CD14-positive monocyte (primary cell): ENCODE data around the gene PPP1R8. TPM values are rescaled to one million over a fixed set of nuclear protein-coding genes. Genes with fewer than 3 reads are reported as not detected.
A peak's percentile ranks its signal among the peaks of the same experiment; 100 is the strongest.

Source experiments
- DNase-seq, 3 donors: peaks; one replicate each; pipeline ENCODE4 v3.0.0-alpha.2; 2011 to 2022
- H2AFZ ChIP-seq: 2 replicates; pipeline ENCODE4 v1.6.0; 2012; ENCODE audit warnings: mild to moderate bottlenecking, low read depth, low read length, inconsistent platforms; ENCODE audit not compliant: insufficient read depth, poor library complexity, severe bottlenecking
- H3K27ac ChIP-seq, 2 donors: 1 replicate in 1 of 2; 2 replicates in 1 of 2; pipeline ENCODE4 v1.5.1; 2012 to 2013; ENCODE audit warnings: low read length in 2 of 2, control low read depth in 1 of 2, inconsistent platforms in 1 of 2, low read depth in 1 of 2, mild to moderate bottlenecking in 1 of 2
- H3K27me3 ChIP-seq, 2 donors: one replicate each; pipeline versions ENCODE4 v1.6.0 to v1.6.1; 2011 to 2013; ENCODE audit warnings: low read length in 2 of 2; ENCODE audit not compliant: control insufficient read depth in 2 of 2, insufficient read depth in 2 of 2
- H3K36me3 ChIP-seq, 2 donors: replicated peaks in 1 of 2; 1 replicate in 1 of 2; 2 replicates in 1 of 2; pipeline versions ENCODE4 v1.5.1 to v1.6.1; 2012 to 2013; ENCODE audit warnings: low read length in 2 of 2, control low read depth in 1 of 2, inconsistent platforms in 1 of 2, mild to moderate bottlenecking in 1 of 2; ENCODE audit not compliant: insufficient read depth in 2 of 2, control insufficient read depth in 1 of 2
- H3K4me1 ChIP-seq, 2 donors: 1 replicate in 1 of 2; 2 replicates in 1 of 2; pipeline versions ENCODE4 v1.5.1 to v1.6.1; 2012 to 2013; ENCODE audit warnings: low read length in 2 of 2, control low read depth in 1 of 2, inconsistent platforms in 1 of 2, mild to moderate bottlenecking in 1 of 2, moderate library complexity in 1 of 2; ENCODE audit not compliant: insufficient read depth in 2 of 2, control insufficient read depth in 1 of 2
- H3K4me2 ChIP-seq: replicated peaks from 2 replicates; pipeline ENCODE3; 2012; ENCODE audit warnings: low read length, moderate library complexity, mild to moderate bottlenecking; ENCODE audit not compliant: poor library complexity, severe bottlenecking; ENCODE audit errors: extremely low read depth
- H3K4me3 ChIP-seq, 3 experiments: fragments of 200-600 bp in 1 of 3; sonication (generic) in 1 of 3; replicated peaks in 1 of 3; 1 replicate in 2 of 3; 2 replicates in 1 of 3; pipeline ENCODE4 v1.5.1; 2011 to 2013; ENCODE audit warnings: low read length in 3 of 3, mild to moderate bottlenecking in 3 of 3, control low read depth in 2 of 3, low read depth in 2 of 3, inconsistent platforms in 1 of 3, moderate library complexity in 1 of 3
- H3K79me2 ChIP-seq: 2 replicates; pipeline ENCODE4 v1.6.0; 2012; ENCODE audit warnings: mild to moderate bottlenecking, control low read depth, inconsistent platforms, low read length, moderate library complexity; ENCODE audit not compliant: insufficient read depth
- H3K9ac ChIP-seq: 2 replicates; pipeline ENCODE4 v1.6.0; 2017; ENCODE audit warnings: low read length, mild to moderate bottlenecking; ENCODE audit not compliant: insufficient read depth, poor library complexity, severe bottlenecking
- H3K9me3 ChIP-seq, 2 donors: replicated peaks in 1 of 2; 1 replicate in 1 of 2; 2 replicates in 1 of 2; pipeline versions ENCODE4 v1.5.1 to v1.6.1; 2012 to 2013; ENCODE audit warnings: low read length in 2 of 2, control low read depth in 1 of 2; ENCODE audit not compliant: control insufficient read depth in 1 of 2, insufficient read depth in 1 of 2
- H4K20me1 ChIP-seq: 2 replicates; pipeline ENCODE4 v1.6.0; 2012; ENCODE audit warnings: mild to moderate bottlenecking, low read length, control low read depth, moderate library complexity; ENCODE audit not compliant: insufficient read depth
- H3K27ac Mint-ChIP-seq, 7 donors: one replicate each; pipeline ENCODE4 v1.8.0; 2020; ENCODE audit warnings: mild to moderate bottlenecking in 7 of 7, mixed read lengths in 7 of 7, moderate library complexity in 6 of 7, inconsistent platforms in 2 of 7
- H3K27me3 Mint-ChIP-seq, 3 donors: one replicate each; pipeline ENCODE4 v1.8.0; 2021 to 2022; ENCODE audit warnings: low read depth in 3 of 3, mild to moderate bottlenecking in 3 of 3, mixed read lengths in 3 of 3, moderate library complexity in 3 of 3, inconsistent platforms in 1 of 3
- H3K36me3 Mint-ChIP-seq, 2 donors: one replicate each; pipeline ENCODE4 v1.8.0; 2020; ENCODE audit warnings: mixed read lengths in 2 of 2, inconsistent platforms in 1 of 2, mild to moderate bottlenecking in 1 of 2
- H3K4me1 Mint-ChIP-seq: one replicate; pipeline ENCODE4 v1.8.0; 2020; ENCODE audit warnings: mild to moderate bottlenecking, mixed read lengths
- H3K4me3 Mint-ChIP-seq, 2 donors: one replicate each; pipeline ENCODE4 v1.8.0; 2020; ENCODE audit warnings: mild to moderate bottlenecking in 2 of 2, mixed read lengths in 2 of 2, moderate library complexity in 1 of 2
- H3K9me3 Mint-ChIP-seq, 7 donors: one replicate each; pipeline ENCODE4 v1.8.0; 2020 to 2022; ENCODE audit warnings: mixed read lengths in 7 of 7, mild to moderate bottlenecking in 6 of 7, moderate library complexity in 6 of 7, inconsistent platforms in 2 of 7
- CTCF ChIP-seq: fragments of 200-600 bp; IDR thresholded peaks from one replicate; pipeline ENCODE4 v1.8.0; 2022; ENCODE audit warnings: antibody characterized with exemption, mild to moderate bottlenecking
- WGBS: methylation state at CpG from one replicate; pipeline ENCODE4 v1.1.5; 2013; ENCODE audit warnings: missing lambda C conversion rate; ENCODE audit not compliant: insufficient coverage; 5-methylcytosine and 5-hydroxymethylcytosine counted together
- intact Hi-C, 2 donors: fragments of 100-400 bp; cut with micrococcal nuclease; formaldehyde crosslinking; loops; one replicate each; pipeline versions ENCODE4 v1.15.0 to v1.15.1; 2023
- polyA plus RNA-seq, 3 donors: library from polyadenylated mRNA; depleted of rRNA in 1 of 3; unstranded in 2 of 3; stranded (reverse) in 1 of 3; fragments of 300-500 nt in 2 of 3; fragments of >200 nt in 1 of 3; fragmentation: Illumina TruSeq in 2 of 3; gene quantifications; 1 replicate in 2 of 3; 2 replicates in 1 of 3; pipeline ENCODE4 v1.2.3, GENCODE V29; 2012 to 2021

PPP1R8 gene
- polyA plus RNA-seq, 3 donors = 17.0 to 23.9 (median 21.4) TPM

- peaks cover 0 to 2% (median 0%) of the 10 kb centered on the region in 7 donors for H3K9me3 Mint-ChIP-seq
- peak overlapping the region; percentile 91 to 100 (median 96) for H3K27ac Mint-ChIP-seq
- H3K36me3 Mint-ChIP-seq = peaks cover 10 to 11% of the 10 kb centered on the region in 2 donors
- H3K4me3 ChIP-seq = peak overlapping the region in 2 of 3 experiments; percentile 13 to 60
- peaks cover 49 to 54% of the 10 kb centered on the region in 2 donors for H3K4me1 ChIP-seq
- peak overlapping the region; percentile 60 to 86 for H3K4me3 Mint-ChIP-seq
- H3K9ac ChIP-seq = peak overlapping the region; percentile 56
- DNase-seq = peak; percentile 84 to 89 (median 88)
- peaks cover 56% of the 10 kb centered on the region for H3K4me1 Mint-ChIP-seq
- peaks cover 0 to 1% (median 0%) of the 10 kb centered on the region in 3 donors for H3K27me3 Mint-ChIP-seq
- H3K9me3 ChIP-seq = no peaks in the 10 kb centered on the region
- peak overlapping the region; percentile 70 for H2AFZ ChIP-seq
- 30% methylated on average over 6 of the region's 10 CpGs for WGBS
- H4K20me1 ChIP-seq = no peaks in the 10 kb centered on the region
- H3K79me2 ChIP-seq = peaks cover 31% of the 10 kb centered on the region
- peak overlapping the region; percentile 73 to 75 for H3K27ac ChIP-seq
- peak overlapping the region; percentile 65 for H3K4me2 ChIP-seq
- no peaks in the 10 kb centered on the region for H3K27me3 ChIP-seq
- peak; percentile 98 for TF ChIP-seq CTCF
- intact Hi-C loops = loop anchor here (1.0 to 5.0 kb wide), 3 partner anchors 14 to 121 kb away; partner anchors contain the start of gene THEMIS2 (in 2 of the 2)
- H3K36me3 ChIP-seq = no peaks in the 10 kb centered on the region
Observed at GRCh38 chr1:27858072-27858948, 27.7 kb downstream of the PPP1R8 start.

- peaks cover 62% of the 10 kb centered on the region for H3K4me1 Mint-ChIP-seq
- peak overlapping the region; percentile 91 to 100 (median 96) for H3K27ac Mint-ChIP-seq
- H3K27me3 Mint-ChIP-seq = peaks cover 0 to 1% (median 0%) of the 10 kb centered on the region in 3 donors
- DNase-seq = peak; percentile 35 to 40 (median 39)
- 50% methylated on average over 13 of the region's 14 CpGs for WGBS
- peaks cover 0 to 2% (median 0%) of the 10 kb centered on the region in 7 donors for H3K9me3 Mint-ChIP-seq
- H3K4me3 Mint-ChIP-seq = peak overlapping the region; percentile 60 to 86
- H3K36me3 Mint-ChIP-seq = peaks cover 10 to 11% of the 10 kb centered on the region in 2 donors
- Histone ChIP-seq H3K4me3 (peak overlapping the region in 1 of 3 experiments; percentile 60), H4K20me1 (no peaks in the 10 kb centered on the region), H3K4me2 (peak overlapping the region; percentile 65), H3K9ac (peak overlapping the region; percentile 56), H3K9me3 (no peaks in the 10 kb centered on the region), H3K4me1 (peaks cover 57 to 61% of the 10 kb centered on the region in 2 donors), H2AFZ (peak overlapping the region; percentile 70), H3K79me2 (peaks cover 31% of the 10 kb centered on the region), H3K27me3 (no peaks in the 10 kb centered on the region), H3K36me3 (no peaks in the 10 kb centered on the region), H3K27ac (peak overlapping the region; percentile 73 to 75)
- no peak for TF ChIP-seq CTCF
- intact Hi-C loops = loop anchor here (1.0 to 5.0 kb wide), 3 partner anchors 14 to 120 kb away; partner anchors contain the start of gene THEMIS2 (in 2 of the 2)
Observed at GRCh38 chr1:27858949-27859576, 28.5 kb downstream of the PPP1R8 start.
